Measurements from ENCODE around the gene CYP27A1. TPM values are rescaled to one million over a fixed set of nuclear protein-coding genes. Genes with fewer than 3 reads are reported as not detected.

CYP27A1 gene
- total RNA-seq, 2 experiments from 2014 or later = 0.23 TPM; not detected in 1

GRCh38 chr2:218861645-218862318 is 79.8 kb downstream of the CYP27A1 start:
- POLR2A ChIA-PET = no interaction called here
- Histone ChIP-seq H3K9me2 (ENCODE audit: insufficient read depth, low read length) (no peaks in the 10 kb centered on the region), H3K36me3 (ENCODE audit: insufficient read depth, low read length) (no peaks in the 10 kb centered on the region), H3K4me2 (ENCODE audit: low read length) (no peak overlapping the region), H2AFZ (ENCODE audit: low read length) (no peak overlapping the region), H3K79me2 (ENCODE audit: insufficient read depth, low read depth, low read length) (no peaks in the 10 kb centered on the region), H3K27ac (ENCODE audit: low read depth, low read length, poor library complexity, severe bottlenecking) (no peak overlapping the region), H3K9me3 (ENCODE audit: low read length) (no peaks in the 10 kb centered on the region), H4K20me1 (ENCODE audit: insufficient read depth, low read length) (no peaks in the 10 kb centered on the region), H3K4me3 (ENCODE audit: low read depth, low read length, poor library complexity, severe bottlenecking) (no peak overlapping the region), H3K4me1 (ENCODE audit: insufficient read depth, low read length, poor library complexity, severe bottlenecking) (no peaks in the 10 kb centered on the region)
- TF ChIP-seq CTCF (conservative IDR thresholded peaks at IDR 0.05; ENCODE audit: low read length) = no peak
- TF ChIP-seq EZH2phosphoT487 (IDR thresholded peaks at IDR 0.05; ENCODE audit: borderline replicate concordance, low read depth, low read length) = no peak
- intact Hi-C loops (cut with micrococcal nuclease; ENCODE audit: unreplicated experiment) = no loop called here
- DNase-seq (ENCODE audit: low spot score) = no peak
- no TSS peak for BruUV-seq (replicated peaks)
- CTCF ChIA-PET (ENCODE audit: unreplicated experiment) = no interaction called here

- H3K79me2 ChIP-seq (ENCODE audit: insufficient read depth, low read depth, low read length) = no peaks in the 10 kb centered on the region
- no peaks in the 10 kb centered on the region for H3K4me1 ChIP-seq (ENCODE audit: insufficient read depth, low read length, poor library complexity, severe bottlenecking)
- POLR2A ChIA-PET = no interaction called here
- no peaks in the 10 kb centered on the region for H3K9me3 ChIP-seq (ENCODE audit: low read length)
- H3K27ac ChIP-seq (ENCODE audit: low read depth, low read length, poor library complexity, severe bottlenecking) = no peak overlapping the region
- H2AFZ ChIP-seq (ENCODE audit: low read length) = no peak overlapping the region
- CTCF ChIA-PET (ENCODE audit: unreplicated experiment) = no interaction called here
- no peaks in the 10 kb centered on the region for H4K20me1 ChIP-seq (ENCODE audit: insufficient read depth, low read length)
- no peaks in the 10 kb centered on the region for H3K9me2 ChIP-seq (ENCODE audit: insufficient read depth, low read length)
- no TSS peak for BruUV-seq (replicated peaks)
- no peaks in the 10 kb centered on the region for H3K36me3 ChIP-seq (ENCODE audit: insufficient read depth, low read length)
- TF ChIP-seq CTCF (conservative IDR thresholded peaks at IDR 0.05; ENCODE audit: low read length) (no peak), EZH2phosphoT487 (IDR thresholded peaks at IDR 0.05; ENCODE audit: borderline replicate concordance, low read depth, low read length) (no peak)
- no peak overlapping the region for H3K4me2 ChIP-seq (ENCODE audit: low read length)
- DNase-seq (ENCODE audit: low spot score) = no peak
- H3K4me3 ChIP-seq (ENCODE audit: low read depth, low read length, poor library complexity, severe bottlenecking) = no peak overlapping the region
- intact Hi-C loops (cut with micrococcal nuclease; ENCODE audit: unreplicated experiment) = no loop called here
Observed at GRCh38 chr2:218863021-218863520, 81.1 kb downstream of the CYP27A1 start.

Small RNAs within 50 kb of the gene (microRNA-seq; reads per million reads assigned to microRNA genes)
- gene MIR9500 (ENCODE audit: borderline replicate concordance) = not detected

Other genes starting within 250 kb of the CYP27A1 start
- 23.3 and 31.4 TPM in 2 replicates for gene USP37, start 213.8 kb upstream of the CYP27A1 start, total RNA-seq (2014; rRNA removed; shearing (Covaris generic))
- gene USP37, start 213.8 kb upstream of the CYP27A1 start, total RNA-seq (2022) = 32.4 and 33.0 TPM in 2 replicates
- 67.8 and 71.6 TPM in 2 replicates for gene CNOT9, start 213.3 kb upstream of the CYP27A1 start, total RNA-seq (2014; rRNA removed; shearing (Covaris generic))
- gene CNOT9, start 213.3 kb upstream of the CYP27A1 start, total RNA-seq (2022) = 92.2 and 94.2 TPM in 2 replicates
- 0.25 and 1.2 TPM in 2 replicates for gene PLCD4, start 174.2 kb upstream of the CYP27A1 start, total RNA-seq (2014; rRNA removed; shearing (Covaris generic))
- 0.48 TPM in 1 of 2 replicates, not detected in the other for gene PLCD4, start 174.2 kb upstream of the CYP27A1 start, total RNA-seq (2022)
- 29.9 and 37.6 TPM in 2 replicates for gene ZNF142, start 122.5 kb upstream of the CYP27A1 start, total RNA-seq (2014; rRNA removed; shearing (Covaris generic))
- gene ZNF142, start 122.5 kb upstream of the CYP27A1 start, total RNA-seq (2022) = 61.3 and 62.5 TPM in 2 replicates
- 48.0 and 57.3 TPM in 2 replicates for gene BCS1L, start 122.5 kb upstream of the CYP27A1 start, total RNA-seq (2014; rRNA removed; shearing (Covaris generic))
- 54.9 and 60.8 TPM in 2 replicates for gene BCS1L, start 122.5 kb upstream of the CYP27A1 start, total RNA-seq (2022)
- gene RNF25, start 110.1 kb upstream of the CYP27A1 start, total RNA-seq (2014; rRNA removed; shearing (Covaris generic)) = 25.5 and 25.8 TPM in 2 replicates
- 24.0 and 25.7 TPM in 2 replicates for gene RNF25, start 110.1 kb upstream of the CYP27A1 start, total RNA-seq (2022)
- gene STK36, start 110.1 kb upstream of the CYP27A1 start, total RNA-seq (2014; rRNA removed; shearing (Covaris generic)) = 9.7 and 13.4 TPM in 2 replicates
- gene STK36, start 110.1 kb upstream of the CYP27A1 start, total RNA-seq (2022) = 21.1 and 25.4 TPM in 2 replicates
- gene TTLL4, start 71.3 kb upstream of the CYP27A1 start, total RNA-seq (2014; rRNA removed; shearing (Covaris generic)) = 27.7 and 38.2 TPM in 2 replicates
- 67.1 and 68.0 TPM in 2 replicates for gene TTLL4, start 71.3 kb upstream of the CYP27A1 start, total RNA-seq (2022)
- gene PRKAG3, start 49.7 kb downstream of the CYP27A1 start, total RNA-seq (2014; rRNA removed; shearing (Covaris generic)) = not detected in 2 replicates
- not detected in 2 replicates for gene PRKAG3, start 49.7 kb downstream of the CYP27A1 start, total RNA-seq (2022)
- not detected in 2 replicates for gene WNT6, start 77.7 kb downstream of the CYP27A1 start, total RNA-seq (2014; rRNA removed; shearing (Covaris generic))
- 0.74 and 1.8 TPM in 2 replicates for gene WNT6, start 77.7 kb downstream of the CYP27A1 start, total RNA-seq (2022)
- 3.6 and 5.5 TPM in 2 replicates for gene WNT10A, start 98.7 kb downstream of the CYP27A1 start, total RNA-seq (2014; rRNA removed; shearing (Covaris generic))
- gene WNT10A, start 98.7 kb downstream of the CYP27A1 start, total RNA-seq (2022) = 6.4 and 11.4 TPM in 2 replicates
- 0.09 and 0.41 TPM in 2 replicates for gene CDK5R2, start 177.5 kb downstream of the CYP27A1 start, total RNA-seq (2014; rRNA removed; shearing (Covaris generic))
- gene CDK5R2, start 177.5 kb downstream of the CYP27A1 start, total RNA-seq (2022) = 0.57 and 0.63 TPM in 2 replicates
- not detected in 2 replicates for gene FEV, start 203.0 kb downstream of the CYP27A1 start, total RNA-seq (2014; rRNA removed; shearing (Covaris generic))
- gene FEV, start 203.0 kb downstream of the CYP27A1 start, total RNA-seq (2022) = not detected in 2 replicates
- gene CRYBA2, start 211.3 kb downstream of the CYP27A1 start, total RNA-seq (2014; rRNA removed; shearing (Covaris generic)) = not detected in 2 replicates
- gene CRYBA2, start 211.3 kb downstream of the CYP27A1 start, total RNA-seq (2022) = not detected in 2 replicates